IMR-90 (cell line): ENCODE data around the gene FOXK2. TPM values are rescaled to one million over a fixed set of nuclear protein-coding genes. Genes with fewer than 3 reads are reported as not detected.
"Not testable (repeated sequence)": the region's sequence is repeated elsewhere in the genome, so short reads cannot be mapped to it uniquely, and the experiment has no call there.

Experiments used
- ATAC-seq: fragments of 200-7000 bp; cut with Tn5 transposase; 2 replicates; pipeline ENCODE4 v1.9.1; 2020; ENCODE audit warnings: low read depth, mild to moderate bottlenecking, moderate library complexity
- BruUV-seq: library from RNA; stranded (reverse); fragments of 400-500 nt; replicated peaks from 2 replicates; lab custom pipeline; 2021; lab: Mats Ljungman, UMichigan
- CTCF ChIA-PET: fragments of 300-600 bp; formaldehyde crosslinking; extraction: SDS; loops from one replicate; lab custom pipeline; 2021; ENCODE audit warnings: antibody characterized with exemption; lab: Yijun Ruan, JAX
- POLR2A ChIA-PET: fragments of 300-600 bp; sonication (Branson Sonifier 250); formaldehyde crosslinking; loops from one replicate; lab custom pipeline; 2022; ENCODE audit warnings: antibody characterized with exemption; ENCODE audit not compliant: unreplicated experiment; lab: Charles Lee
- DNase-seq: peaks from one replicate; pipeline ENCODE4 v3.0.0; 2013
- H2AFZ ChIP-seq: replicated peaks from 2 replicates; pipeline ENCODE3; 2013; ENCODE audit warnings: low read length, mild to moderate bottlenecking; ENCODE audit not compliant: poor library complexity
- H2AK5ac ChIP-seq: 2 replicates; pipeline ENCODE4 v1.6.1; 2013; ENCODE audit warnings: low read depth, low read length, inconsistent platforms
- H2AK9ac ChIP-seq: replicated peaks from 2 replicates; pipeline ENCODE3; 2013; ENCODE audit warnings: mild to moderate bottlenecking, low read depth, low read length, moderate library complexity; ENCODE audit not compliant: poor library complexity
- H2BK120ac ChIP-seq: 2 replicates; pipeline ENCODE4 v1.6.1; 2013; ENCODE audit warnings: low read depth, low read length, inconsistent platforms
- H2BK15ac ChIP-seq: 3 replicates; pipeline ENCODE4 v1.6.1; 2013; ENCODE audit warnings: low read depth, low read length, inconsistent platforms
- H2BK20ac ChIP-seq: 2 replicates; pipeline ENCODE4 v1.6.1; 2013; ENCODE audit warnings: low read depth, mild to moderate bottlenecking, inconsistent platforms, low read length, moderate library complexity
- H2BK5ac ChIP-seq: 2 replicates; pipeline ENCODE4 v1.6.1; 2013; ENCODE audit warnings: mild to moderate bottlenecking, low read depth, low read length, inconsistent platforms; ENCODE audit not compliant: poor library complexity, severe bottlenecking
- H3K14ac ChIP-seq: replicated peaks from 2 replicates; pipeline ENCODE4 v1.6.1; 2013; ENCODE audit warnings: low read depth, low read length, inconsistent platforms
- H3K18ac ChIP-seq: 2 replicates; pipeline ENCODE4 v1.6.1; 2013; ENCODE audit warnings: low read depth, low read length, control low read depth
- H3K23ac ChIP-seq: 2 replicates; pipeline ENCODE4 v1.6.1; 2013; ENCODE audit warnings: low read depth, low read length, inconsistent platforms
- H3K27ac ChIP-seq: 2 replicates; pipeline ENCODE4 v1.5.1; 2013; ENCODE audit warnings: mild to moderate bottlenecking, control low read depth, low read length; ENCODE audit not compliant: insufficient read depth
- H3K27me3 ChIP-seq: 2 replicates; pipeline ENCODE4 v1.6.1; 2013; ENCODE audit warnings: low read length; ENCODE audit not compliant: control insufficient read depth, insufficient read depth
- H3K36me3 ChIP-seq: 2 replicates; pipeline ENCODE4 v1.6.1; 2013; ENCODE audit warnings: low read length, mixed read lengths; ENCODE audit not compliant: control insufficient read depth, insufficient read depth
- H3K4ac ChIP-seq: 2 replicates; pipeline ENCODE4 v1.6.1; 2013; ENCODE audit warnings: low read depth, low read length, inconsistent platforms
- H3K4me1 ChIP-seq: 2 replicates; pipeline ENCODE4 v1.6.1; 2013; ENCODE audit warnings: low read length, mixed read lengths; ENCODE audit not compliant: control insufficient read depth, insufficient read depth
- H3K4me2 ChIP-seq: 2 replicates; pipeline ENCODE4 v1.6.1; 2013; ENCODE audit warnings: low read depth, mild to moderate bottlenecking, control low read depth, low read length, moderate library complexity
- H3K4me3 ChIP-seq: 2 replicates; pipeline ENCODE4 v1.5.1; 2013; ENCODE audit warnings: low read depth, mild to moderate bottlenecking, control low read depth, low read length, moderate library complexity; ENCODE audit not compliant: insufficient read depth
- H3K56ac ChIP-seq: 2 replicates; pipeline ENCODE4 v1.6.1; 2013; ENCODE audit warnings: low read length, inconsistent platforms; ENCODE audit not compliant: insufficient read depth; ENCODE audit errors: extremely low read depth
- H3K79me1 ChIP-seq, 2 experiments: 2 replicates each; pipeline ENCODE4 v1.6.1; 2013; ENCODE audit warnings: low read length in 2 of 2, inconsistent platforms in 1 of 2, low read depth in 1 of 2
- H3K9ac ChIP-seq: 2 replicates; pipeline ENCODE4 v1.6.1; 2013; ENCODE audit warnings: low read depth, low read length, control low read depth
- H3K9me1 ChIP-seq: 2 replicates; pipeline ENCODE4 v1.6.1; 2013; ENCODE audit warnings: low read length, inconsistent platforms; ENCODE audit not compliant: insufficient read depth
- H3K9me3 ChIP-seq: 2 replicates; pipeline ENCODE4 v1.6.1; 2013; ENCODE audit warnings: low read length; ENCODE audit not compliant: control insufficient read depth, insufficient read depth
- H4K20me1 ChIP-seq: 2 replicates; pipeline ENCODE4 v1.6.1; 2013; ENCODE audit warnings: low read length, inconsistent platforms; ENCODE audit not compliant: insufficient read depth
- H4K5ac ChIP-seq: 2 replicates; pipeline ENCODE4 v1.6.1; 2013; ENCODE audit warnings: mild to moderate bottlenecking, low read depth, low read length, control low read depth
- H4K8ac ChIP-seq, 2 experiments: 2 replicates each; pipeline ENCODE4 v1.6.1; 2013; ENCODE audit warnings: low read depth in 2 of 2, low read length in 2 of 2, control low read depth in 1 of 2, inconsistent platforms in 1 of 2
- H4K91ac ChIP-seq: 2 replicates; pipeline ENCODE4 v1.6.1; 2013; ENCODE audit warnings: low read depth, low read length, inconsistent platforms; ENCODE audit not compliant: insufficient read depth
- WGBS, 2 experiments: methylation state at CpG; one replicate each; pipeline versions ENCODE4 v1.1.5 to v1.1.7; 2013; ENCODE audit warnings: missing lambda C conversion rate in 2 of 2; ENCODE audit not compliant: insufficient read length in 1 of 2; ENCODE audit errors: extremely low coverage in 2 of 2; 5-methylcytosine and 5-hydroxymethylcytosine counted together
- dilution Hi-C: fragments of 300-500 bp; cut with HindIII; formaldehyde crosslinking; loops from one replicate; pipeline ENCODE4 v1.14.3; 2018; ENCODE audit warnings: low sequenced_read_pairs; ENCODE audit not compliant: unreplicated experiment
- in situ Hi-C: fragments of 300-500 bp; cut with MboI; formaldehyde crosslinking; loops from 3 replicates; pipeline ENCODE4 v1.14.3; 2019; ENCODE audit warnings: low sequenced_read_pairs, inconsistent platforms, mixed read lengths
- intact Hi-C: fragments of 100-400 bp; cut with micrococcal nuclease; formaldehyde crosslinking; loops from 2 replicates; pipeline ENCODE4 v1.10.0; 2022
- polyA plus RNA-seq, 3 experiments: library from polyadenylated mRNA; depleted of rRNA; stranded (reverse); fragments of >200 nt; gene quantifications; 2 replicates each; pipeline ENCODE4 v1.2.3, GENCODE V29; 2012; ENCODE audit warnings: low replicate concordance in 1 of 3
- total RNA-seq: library from RNA; depleted of rRNA; stranded (reverse); fragments of >200 nt; gene quantifications from 2 replicates; pipeline ENCODE4 v1.2.3, GENCODE V29; 2012

The FOXK2 gene
- total and polyA plus RNA-seq, 2 of the 4 experiments (the other 2 are of a cell fraction): 12.5 to 20.0 TPM

DNA sequence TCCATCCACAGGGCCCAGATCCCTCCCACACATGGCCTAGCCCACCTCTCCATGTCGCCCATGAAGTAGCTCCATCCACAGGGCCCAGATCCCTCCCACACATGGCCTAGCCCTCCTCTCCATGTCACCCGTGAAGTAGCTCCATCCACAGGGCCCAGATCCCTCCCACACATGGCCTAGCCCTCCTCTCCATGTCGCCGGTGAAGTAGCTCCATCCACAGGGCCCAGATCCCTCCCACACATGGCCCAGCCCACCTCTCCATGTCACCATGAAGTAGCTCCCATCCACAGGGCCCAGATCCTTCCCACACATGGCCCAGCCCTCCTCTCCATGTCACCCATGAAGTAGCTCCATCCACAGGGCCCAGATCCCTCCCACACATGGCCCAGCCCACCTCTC is 60.4 kb downstream of the FOXK2 start:
- H4K91ac ChIP-seq, H2AFZ ChIP-seq, H3K4ac ChIP-seq, H2BK5ac ChIP-seq, H3K4me2 ChIP-seq, in situ Hi-C loops, H2AK5ac ChIP-seq, H4K5ac ChIP-seq, H4K8ac ChIP-seq, intact Hi-C loops, H3K56ac ChIP-seq, H2BK15ac ChIP-seq, BruUV-seq, H2AK9ac ChIP-seq, H3K14ac ChIP-seq, POLR2A ChIA-PET, H3K27ac ChIP-seq, H3K18ac ChIP-seq, H3K9me1 ChIP-seq, H3K9me3 ChIP-seq, H3K4me3 ChIP-seq, DNase-seq, ATAC-seq, H3K27me3 ChIP-seq, H3K4me1 ChIP-seq, dilution Hi-C loops, CTCF ChIA-PET, H2BK120ac ChIP-seq, H3K9ac ChIP-seq, H3K23ac ChIP-seq, H2BK20ac ChIP-seq: not testable (repeated sequence)
- WGBS, 2 experiments: 100% methylated on average over 3 of the region's 4 CpGs; no CpG with 5 or more reads in 1 of the 2 experiments
- peaks cover 18% of the 10 kb centered on the region for H4K20me1 ChIP-seq
- peaks cover 31% of the 10 kb centered on the region for H3K36me3 ChIP-seq
- H3K79me1 ChIP-seq: peaks cover 19 to 50% of the 10 kb centered on the region in 2 experiments
